Esophagus muscularis mucosa (tissue), 4 donors: Measurements from ENCODE around the gene UBE2J2. TPM values are rescaled to one million over a fixed set of nuclear protein-coding genes. Genes with fewer than 3 reads are reported as not detected.

Experiments
- DNase-seq: peaks from one replicate; pipeline ENCODE4 v3.0.0-alpha.2; 2017; ENCODE audit errors: extremely low spot score
- H3K27ac ChIP-seq, 4 donors: fragments of 200-600 bp; sonication (generic); replicated peaks in 1 of 4; 1 replicate in 3 of 4; 2 replicates in 1 of 4; pipeline ENCODE4 v1.5.1; 2016 to 2019; ENCODE audit warnings: mild to moderate bottlenecking in 1 of 4
- H3K27me3 ChIP-seq, 4 donors: fragments of 200-600 bp; sonication (generic); one replicate each; pipeline versions ENCODE4 v1.5.1 to v1.6.0; 2016 to 2019
- H3K36me3 ChIP-seq, 4 donors: fragments of 200-600 bp; sonication (generic); one replicate each; pipeline ENCODE4 v1.5.1; 2016 to 2019
- H3K4me1 ChIP-seq, 4 donors: fragments of 200-600 bp; sonication (generic); one replicate each; pipeline ENCODE4 v1.5.1; 2016 to 2019
- H3K4me3 ChIP-seq, 4 donors: fragments of 200-600 bp; sonication (generic); 1 replicate in 2 of 4; 2 replicates in 2 of 4; pipeline ENCODE4 v1.5.1; 2016 to 2019; ENCODE audit warnings: mild to moderate bottlenecking in 4 of 4, moderate library complexity in 1 of 4
- H3K9me3 ChIP-seq, 4 donors: fragments of 200-600 bp; sonication (generic); 1 replicate in 3 of 4; 2 replicates in 1 of 4; pipeline ENCODE4 v1.5.1; 2016 to 2019
- CTCF ChIP-seq, 3 experiments: fragments of 200-600 bp in 2 of 3; fragments of 450-650 bp in 1 of 3; sonication (generic) in 2 of 3; IDR thresholded peaks; one replicate each; pipeline ENCODE4 v1.5.1; 2017 to 2019; ENCODE audit warnings: antibody characterized with exemption in 3 of 3, mild to moderate bottlenecking in 2 of 3, moderate library complexity in 1 of 3
- EP300 ChIP-seq: sonication (generic); formaldehyde crosslinking; IDR thresholded peaks from one replicate; pipeline ENCODE4 v1.6.1; 2017; ENCODE audit warnings: antibody characterized with exemption
- POLR2A ChIP-seq: fragments of 450-650 bp; IDR thresholded peaks from one replicate; pipeline ENCODE4 v1.6.1; 2017; ENCODE audit warnings: antibody characterized with exemption, moderate library complexity, mild to moderate bottlenecking, low read depth
- POLR2AphosphoS5 ChIP-seq, 2 donors: sonication (generic); formaldehyde crosslinking; IDR thresholded peaks; one replicate each; pipeline ENCODE4 v1.6.1; 2017; ENCODE audit warnings: antibody characterized with exemption in 2 of 2
- WGBS: methylation state at CpG from one replicate; pipeline ENCODE4 v1.1.5; 2018; 5-methylcytosine and 5-hydroxymethylcytosine counted together
- intact Hi-C: fragments of 100-400 bp; cut with DNase I; formaldehyde crosslinking; loops from one replicate; pipeline ENCODE4 v1.15.1; 2023
- total RNA-seq, 4 donors: library from RNA; depleted of rRNA; stranded (reverse); fragments of >200 nt; gene quantifications; one replicate each; pipeline versions ENCODE4 v1.1.0 to v1.2.1, GENCODE V29; 2016

The UBE2J2 gene
- total RNA-seq, 4 donors from 2014 or later: 34.9 to 61.4 (median 49.5) TPM

GRCh38 chr1:1256956-1257871 is 16.4 kb downstream of the UBE2J2 start:
- Histone ChIP-seq H3K36me3 (peaks cover 41 to 100% (median 86%) of the 10 kb centered on the region in 4 donors), H3K9me3 (no peaks in the 10 kb centered on the region), H3K27me3 (no peaks in the 10 kb centered on the region), H3K4me1 (peaks cover 0 to 15% (median 6%) of the 10 kb centered on the region in 4 donors), H3K27ac (no peak overlapping the region), H3K4me3 (no peak overlapping the region)
- WGBS: 89% methylated on average over 28 of the region's 31 CpGs
- no peak for DNase-seq
- intact Hi-C loops: no loop called here
- TF ChIP-seq POLR2A: no peak
- TF ChIP-seq POLR2AphosphoS5 (IDR thresholded peaks at IDR 0.05): no peak
- TF ChIP-seq CTCF (IDR thresholded peaks at IDR 0.05): no peak
- TF ChIP-seq EP300: no peak

- no peak for DNase-seq
- intact Hi-C loops: no loop called here
- Histone ChIP-seq H3K9me3 (no peaks in the 10 kb centered on the region), H3K4me3 (no peak overlapping the region), H3K27ac (no peak overlapping the region), H3K36me3 (peaks cover 36 to 98% (median 78%) of the 10 kb centered on the region in 4 donors), H3K27me3 (no peaks in the 10 kb centered on the region), H3K4me1 (peaks cover 0 to 15% (median 4%) of the 10 kb centered on the region in 4 donors)
- 94% methylated on average over 8 of the region's 10 CpGs for WGBS
- TF ChIP-seq POLR2AphosphoS5 (IDR thresholded peaks at IDR 0.05): no peak
- no peak for TF ChIP-seq CTCF (IDR thresholded peaks at IDR 0.05)
- TF ChIP-seq POLR2A: no peak
- no peak for TF ChIP-seq EP300
Measured at GRCh38 chr1:1255611-1256010, 18.0 kb downstream of the UBE2J2 start.

GRCh38 chr1:1255078-1255477 is 18.6 kb downstream of the UBE2J2 start:
- no peak overlapping the region for H3K27ac ChIP-seq
- intact Hi-C loops: no loop called here
- DNase-seq: no peak
- H3K27me3 ChIP-seq: no peaks in the 10 kb centered on the region
- peaks cover 36 to 93% (median 72%) of the 10 kb centered on the region in 4 donors for H3K36me3 ChIP-seq
- no peak for TF ChIP-seq POLR2AphosphoS5 (IDR thresholded peaks at IDR 0.05)
- TF ChIP-seq POLR2A: no peak
- TF ChIP-seq EP300: no peak
- no peak for TF ChIP-seq CTCF (IDR thresholded peaks at IDR 0.05)
- WGBS: 91% methylated on average over 15 of the region's 26 CpGs
- H3K4me3 ChIP-seq: no peak overlapping the region
- H3K4me1 ChIP-seq: peaks cover 0 to 15% (median 2%) of the 10 kb centered on the region in 4 donors
- no peaks in the 10 kb centered on the region for H3K9me3 ChIP-seq

- Histone ChIP-seq H3K4me1 (peaks cover 0 to 15% (median 0%) of the 10 kb centered on the region in 4 donors), H3K27ac (no peak overlapping the region), H3K4me3 (no peak overlapping the region), H3K9me3 (no peaks in the 10 kb centered on the region), H3K36me3 (peaks cover 36 to 89% (median 68%) of the 10 kb centered on the region in 4 donors), H3K27me3 (no peaks in the 10 kb centered on the region)
- DNase-seq: no peak
- intact Hi-C loops: no loop called here
- 88% methylated on average over 21 of the region's 21 CpGs for WGBS
- TF ChIP-seq POLR2AphosphoS5 (IDR thresholded peaks at IDR 0.05): no peak
Measured at GRCh38 chr1:1254667-1254998, 19.0 kb downstream of the UBE2J2 start.

GRCh38 chr1:1253972-1254666 is 19.5 kb downstream of the UBE2J2 start:
- TF ChIP-seq POLR2AphosphoS5 (IDR thresholded peaks at IDR 0.05) (no peak), CTCF (IDR thresholded peaks at IDR 0.05) (no peak)
- peaks cover 34 to 83% (median 63%) of the 10 kb centered on the region in 4 donors for H3K36me3 ChIP-seq
- no peaks in the 10 kb centered on the region for H3K27me3 ChIP-seq
- no peak overlapping the region for H3K4me3 ChIP-seq
- no peaks in the 10 kb centered on the region for H3K9me3 ChIP-seq
- intact Hi-C loops: no loop called here
- H3K27ac ChIP-seq: no peak overlapping the region
- peaks cover 0 to 14% (median 0%) of the 10 kb centered on the region in 4 donors for H3K4me1 ChIP-seq
- 91% methylated on average over 21 of the region's 50 CpGs for WGBS
- DNase-seq: no peak
